WTC11 (cell line): ENCODE measurements around the gene MYMK.

ENCODE experiments used
- ATF1 ChIP-seq: sonication (generic); formaldehyde crosslinking; IDR thresholded peaks from 2 replicates; pipeline ENCODE4 v1.8.1; 2023; ENCODE audit warnings: mild to moderate bottlenecking, moderate library complexity, missing genetic modification reagents
- CREB1 ChIP-seq: sonication (generic); formaldehyde crosslinking; IDR thresholded peaks from 2 replicates; pipeline ENCODE4 v1.8.0; 2023; ENCODE audit warnings: mild to moderate bottlenecking, missing genetic modification reagents
- CTCF ChIP-seq: fragments of 200-600 bp; IDR thresholded peaks from 2 replicates; pipeline ENCODE4 v1.8.0; 2022; ENCODE audit warnings: antibody characterized with exemption
- E2F5 ChIP-seq: sonication (generic); formaldehyde crosslinking; IDR thresholded peaks from 2 replicates; pipeline ENCODE4 v1.8.1; 2022; ENCODE audit warnings: mild to moderate bottlenecking, moderate library complexity, missing genetic modification reagents
- ELF4 ChIP-seq: sonication (generic); formaldehyde crosslinking; IDR thresholded peaks from 2 replicates; pipeline ENCODE4 v1.8.1; 2022; ENCODE audit warnings: low read depth, mild to moderate bottlenecking, moderate library complexity, missing genetic modification reagents
- GTF2I ChIP-seq: fragments of 250-450 bp; sonication (Bioruptor Pico); conservative IDR thresholded peaks from 2 replicates; pipeline ENCODE4 v1.4.0; 2021; ENCODE audit warnings: mild to moderate bottlenecking
- JUN ChIP-seq: sonication (generic); formaldehyde crosslinking; IDR thresholded peaks from 2 replicates; pipeline ENCODE4 v1.8.0; 2023; ENCODE audit warnings: mild to moderate bottlenecking, missing genetic modification reagents
- RELA ChIP-seq: sonication (generic); formaldehyde crosslinking; IDR thresholded peaks from 2 replicates; pipeline ENCODE4 v1.8.1; 2022; ENCODE audit warnings: missing genetic modification reagents, mild to moderate bottlenecking, borderline replicate concordance
- SMAD4 ChIP-seq: sonication (generic); formaldehyde crosslinking; IDR thresholded peaks from 2 replicates; pipeline ENCODE4 v1.8.0; 2022; ENCODE audit warnings: mild to moderate bottlenecking, missing genetic modification reagents
- TCF7 ChIP-seq: sonication (generic); formaldehyde crosslinking; IDR thresholded peaks from 2 replicates; pipeline ENCODE4 v1.8.0; 2022; ENCODE audit warnings: mild to moderate bottlenecking, low read depth, missing genetic modification reagents, moderate library complexity
- TP53 ChIP-seq: sonication (generic); formaldehyde crosslinking; IDR thresholded peaks from 2 replicates; pipeline ENCODE4 v1.8.1; 2023; ENCODE audit warnings: mild to moderate bottlenecking, missing genetic modification reagents
- TF ChIP-seq, protein P1 (sequence below): sonication (generic); formaldehyde crosslinking; IDR thresholded peaks from 2 replicates; pipeline ENCODE4 v1.8.0; 2022; ENCODE audit warnings: missing genetic modification reagents
- TF ChIP-seq, protein P2 (sequence below): sonication (generic); formaldehyde crosslinking; IDR thresholded peaks from 2 replicates; pipeline ENCODE4 v1.8.0; 2022; ENCODE audit warnings: mild to moderate bottlenecking, missing genetic modification reagents

GRCh38 chr9:133464638-133465037, 60.1 kb downstream of the MYMK start:
- TF ChIP-seq CTCF = no peak
- no peak for TF ChIP-seq TCF7 (CRISPR knock-in tag)
- TF ChIP-seq, protein P1, sequence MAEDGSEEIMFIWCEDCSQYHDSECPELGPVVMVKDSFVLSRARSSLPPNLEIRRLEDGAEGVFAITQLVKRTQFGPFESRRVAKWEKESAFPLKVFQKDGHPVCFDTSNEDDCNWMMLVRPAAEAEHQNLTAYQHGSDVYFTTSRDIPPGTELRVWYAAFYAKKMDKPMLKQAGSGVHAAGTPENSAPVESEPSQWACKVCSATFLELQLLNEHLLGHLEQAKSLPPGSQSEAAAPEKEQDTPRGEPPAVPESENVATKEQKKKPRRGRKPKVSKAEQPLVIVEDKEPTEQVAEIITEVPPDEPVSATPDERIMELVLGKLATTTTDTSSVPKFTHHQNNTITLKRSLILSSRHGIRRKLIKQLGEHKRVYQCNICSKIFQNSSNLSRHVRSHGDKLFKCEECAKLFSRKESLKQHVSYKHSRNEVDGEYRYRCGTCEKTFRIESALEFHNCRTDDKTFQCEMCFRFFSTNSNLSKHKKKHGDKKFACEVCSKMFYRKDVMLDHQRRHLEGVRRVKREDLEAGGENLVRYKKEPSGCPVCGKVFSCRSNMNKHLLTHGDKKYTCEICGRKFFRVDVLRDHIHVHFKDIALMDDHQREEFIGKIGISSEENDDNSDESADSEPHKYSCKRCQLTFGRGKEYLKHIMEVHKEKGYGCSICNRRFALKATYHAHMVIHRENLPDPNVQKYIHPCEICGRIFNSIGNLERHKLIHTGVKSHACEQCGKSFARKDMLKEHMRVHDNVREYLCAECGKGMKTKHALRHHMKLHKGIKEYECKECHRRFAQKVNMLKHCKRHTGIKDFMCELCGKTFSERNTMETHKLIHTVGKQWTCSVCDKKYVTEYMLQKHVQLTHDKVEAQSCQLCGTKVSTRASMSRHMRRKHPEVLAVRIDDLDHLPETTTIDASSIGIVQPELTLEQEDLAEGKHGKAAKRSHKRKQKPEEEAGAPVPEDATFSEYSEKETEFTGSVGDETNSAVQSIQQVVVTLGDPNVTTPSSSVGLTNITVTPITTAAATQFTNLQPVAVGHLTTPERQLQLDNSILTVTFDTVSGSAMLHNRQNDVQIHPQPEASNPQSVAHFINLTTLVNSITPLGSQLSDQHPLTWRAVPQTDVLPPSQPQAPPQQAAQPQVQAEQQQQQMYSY (CRISPR knock-in tag) = no peak
- TF ChIP-seq CREB1 (CRISPR knock-in tag) = no peak
- TF ChIP-seq TP53 (CRISPR knock-in tag) = no peak
- no peak for TF ChIP-seq RELA
- no peak for TF ChIP-seq ATF1
- no peak for TF ChIP-seq SMAD4 (CRISPR knock-in tag)
- TF ChIP-seq E2F5 (CRISPR knock-in tag) = no peak
- no peak for TF ChIP-seq GTF2I
- TF ChIP-seq ELF4 = no peak
- TF ChIP-seq JUN (CRISPR knock-in tag) = no peak
- TF ChIP-seq, protein P2, sequence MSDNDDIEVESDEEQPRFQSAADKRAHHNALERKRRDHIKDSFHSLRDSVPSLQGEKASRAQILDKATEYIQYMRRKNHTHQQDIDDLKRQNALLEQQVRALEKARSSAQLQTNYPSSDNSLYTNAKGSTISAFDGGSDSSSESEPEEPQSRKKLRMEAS = no peak
